Natural killer cell (primary cell): ENCODE results near the gene RBPJ. TPM values are rescaled to one million over a fixed set of nuclear protein-coding genes. Genes with fewer than 3 reads are reported as not detected.

Source experiments
- ATAC-seq, 3 donors: fragments of 150-1000 bp in 2 of 3; fragments of 200-7000 bp in 1 of 3; cut with Tn5 transposase; 1 replicate in 1 of 3; 2 replicates in 2 of 3; pipeline ENCODE4 v1.10.0; 2021; ENCODE audit warnings: mild to moderate bottlenecking in 2 of 3, moderate library complexity in 2 of 3
- DNase-seq, 2 donors: peaks; one replicate each; pipeline versions ENCODE4 v3.0.0 to v3.0.0-alpha.2; 2013 to 2021; ENCODE audit warnings: mixed read lengths in 1 of 2
- H3K27ac ChIP-seq: one replicate; pipeline ENCODE4 v1.5.1; 2013; ENCODE audit warnings: mild to moderate bottlenecking, low read length
- H3K27me3 ChIP-seq: one replicate; pipeline ENCODE4 v1.6.1; 2013; ENCODE audit warnings: low read length; ENCODE audit not compliant: control insufficient read depth, insufficient read depth
- H3K36me3 ChIP-seq: one replicate; pipeline ENCODE4 v1.6.1; 2013; ENCODE audit warnings: low read length; ENCODE audit not compliant: control insufficient read depth, insufficient read depth
- H3K4me1 ChIP-seq: one replicate; pipeline ENCODE4 v1.6.1; 2013; ENCODE audit warnings: low read length; ENCODE audit not compliant: control insufficient read depth, insufficient read depth
- H3K4me3 ChIP-seq: one replicate; pipeline ENCODE4 v1.5.1; 2013; ENCODE audit warnings: low read length
- H3K9me3 ChIP-seq: one replicate; pipeline ENCODE4 v1.6.1; 2013; ENCODE audit warnings: low read length; ENCODE audit not compliant: control insufficient read depth, insufficient read depth
- H3K27ac Mint-ChIP-seq, 2 donors: one replicate each; pipeline ENCODE4 v1.8.0; 2022; ENCODE audit warnings: mild to moderate bottlenecking in 2 of 2, mixed read lengths in 2 of 2, moderate library complexity in 1 of 2
- H3K27me3 Mint-ChIP-seq, 2 donors: one replicate each; pipeline ENCODE4 v1.8.0; 2022; ENCODE audit warnings: low read depth in 2 of 2, mixed read lengths in 2 of 2
- H3K36me3 Mint-ChIP-seq: one replicate; pipeline ENCODE4 v1.8.0; 2022; ENCODE audit warnings: mixed read lengths
- H3K4me1 Mint-ChIP-seq, 2 donors: one replicate each; pipeline ENCODE4 v1.8.0; 2022; ENCODE audit warnings: mixed read lengths in 2 of 2
- H3K4me3 Mint-ChIP-seq: one replicate; pipeline ENCODE4 v1.8.0; 2022; ENCODE audit warnings: mild to moderate bottlenecking, moderate library complexity, mixed read lengths
- H3K9me3 Mint-ChIP-seq, 2 donors: one replicate each; pipeline ENCODE4 v1.8.0; 2022; ENCODE audit warnings: mixed read lengths in 2 of 2
- CTCF ChIP-seq: fragments of 200-600 bp; IDR thresholded peaks from one replicate; pipeline ENCODE4 v1.8.0; 2022; ENCODE audit warnings: antibody characterized with exemption
- WGBS: methylation state at CpG from one replicate; pipeline ENCODE4 v1.1.7; 2013; ENCODE audit warnings: missing lambda C conversion rate; ENCODE audit not compliant: insufficient coverage; 5-methylcytosine and 5-hydroxymethylcytosine counted together
- intact Hi-C: fragments of 100-400 bp; cut with micrococcal nuclease; formaldehyde crosslinking; loops from one replicate; pipeline ENCODE4 v1.14.2; 2022
- total RNA-seq, 4 donors: library from RNA; stranded (reverse); fragments of 120-200 nt in 1 of 4; gene quantifications; one replicate each; pipeline versions ENCODE4 v1.2.3 to v1.2.4, GENCODE V29; 2013 to 2022

RBPJ gene
- total RNA-seq, 3 donors from 2014 or later (not counting 1 experiment from before 2014, with no cell fraction given) = 46.4 to 53.3 (median 48.8) TPM

GRCh38 chr4:26273616-26273980 is 47.2 kb upstream of the RBPJ start:
- no peaks in the 10 kb centered on the region for H3K9me3 Mint-ChIP-seq
- no peak overlapping the region for H3K4me3 ChIP-seq
- DNase-seq (no peak), ATAC-seq (no peak)
- no peak overlapping the region for H3K27ac ChIP-seq
- peaks cover 6% of the 10 kb centered on the region for H3K4me1 ChIP-seq
- no peaks in the 10 kb centered on the region for H3K36me3 ChIP-seq
- intact Hi-C loops = no loop called here
- no peaks in the 10 kb centered on the region for H3K9me3 ChIP-seq
- 28% methylated on average over 7 of the region's 8 CpGs for WGBS
- peaks cover 11 to 27% of the 10 kb centered on the region in 2 donors for H3K27me3 Mint-ChIP-seq
- no peaks in the 10 kb centered on the region for H3K27me3 ChIP-seq
- H3K36me3 Mint-ChIP-seq = no peaks in the 10 kb centered on the region
- TF ChIP-seq CTCF = no peak
- no peak overlapping the region for H3K27ac Mint-ChIP-seq
- no peaks in the 10 kb centered on the region for H3K4me1 Mint-ChIP-seq
- H3K4me3 Mint-ChIP-seq = no peak overlapping the region

GRCh38 chr4:26275281-26275680 is 45.5 kb upstream of the RBPJ start:
- Histone ChIP-seq H3K36me3 (no peaks in the 10 kb centered on the region), H3K27me3 (no peaks in the 10 kb centered on the region), H3K9me3 (no peaks in the 10 kb centered on the region), H3K27ac (no peak overlapping the region), H3K4me1 (peaks cover 6% of the 10 kb centered on the region), H3K4me3 (no peak overlapping the region)
- no peaks in the 10 kb centered on the region for H3K9me3 Mint-ChIP-seq
- no peak for TF ChIP-seq CTCF
- intact Hi-C loops = no loop called here
- no peaks in the 10 kb centered on the region for H3K4me1 Mint-ChIP-seq
- no peak overlapping the region for H3K27ac Mint-ChIP-seq
- H3K4me3 Mint-ChIP-seq = no peak overlapping the region
- 94% methylated on average over 5 of the region's 7 CpGs for WGBS
- no peak for ATAC-seq
- no peaks in the 10 kb centered on the region for H3K36me3 Mint-ChIP-seq
- DNase-seq = no peak
- peaks cover 11 to 27% of the 10 kb centered on the region in 2 donors for H3K27me3 Mint-ChIP-seq

DNA sequence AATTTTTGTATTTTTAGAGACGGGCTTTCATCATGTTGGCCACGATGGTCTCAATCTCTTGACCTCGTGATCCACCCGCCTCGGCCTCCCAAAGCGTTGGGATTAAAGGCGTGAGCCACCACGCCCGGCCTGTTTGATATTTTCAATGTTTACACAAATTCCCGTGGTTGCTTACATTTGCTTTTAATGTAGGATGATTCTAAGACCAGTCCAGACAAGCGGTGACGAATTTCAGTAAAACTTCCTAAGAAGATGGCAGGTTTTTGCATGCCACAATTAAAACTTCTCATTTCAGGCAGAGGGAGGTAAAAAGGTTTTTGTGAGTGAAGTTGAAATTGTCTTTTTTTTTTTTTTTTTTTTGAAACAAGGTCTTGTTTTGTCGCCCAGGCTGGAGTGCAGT is 41.4 kb upstream of the RBPJ start:
- Mint-ChIP-seq H3K36me3 (no peaks in the 10 kb centered on the region), H3K9me3 (no peaks in the 10 kb centered on the region), H3K4me3 (no peak overlapping the region), H3K27ac (no peak overlapping the region), H3K27me3 (peaks cover 0 to 3% of the 10 kb centered on the region in 2 donors), H3K4me1 (no peaks in the 10 kb centered on the region)
- no peak for ATAC-seq
- Histone ChIP-seq H3K27ac (no peak overlapping the region), H3K4me3 (no peak overlapping the region), H3K27me3 (no peaks in the 10 kb centered on the region), H3K36me3 (no peaks in the 10 kb centered on the region), H3K9me3 (no peaks in the 10 kb centered on the region), H3K4me1 (no peaks in the 10 kb centered on the region)
- WGBS = 97% methylated on average over 11 of the region's 13 CpGs
- TF ChIP-seq CTCF = no peak
- no peak for DNase-seq
- intact Hi-C loops = no loop called here

GRCh38 chr4:26281881-26282280 is 38.9 kb upstream of the RBPJ start:
- no peak for TF ChIP-seq CTCF
- H3K27ac ChIP-seq = no peak overlapping the region
- ATAC-seq = no peak

More at GRCh38 chr4:26281881-26282280, 38.9 kb upstream of the RBPJ start:
- Mint-ChIP-seq H3K9me3 (no peaks in the 10 kb centered on the region), H3K27ac (no peak overlapping the region), H3K27me3 (no peaks in the 10 kb centered on the region), H3K4me3 (no peak overlapping the region), H3K4me1 (no peaks in the 10 kb centered on the region), H3K36me3 (no peaks in the 10 kb centered on the region)
- no CpG with 5 or more reads among the region's 1 CpG for WGBS
- Histone ChIP-seq H3K36me3 (no peaks in the 10 kb centered on the region), H3K4me3 (no peak overlapping the region), H3K4me1 (no peaks in the 10 kb centered on the region), H3K27me3 (no peaks in the 10 kb centered on the region), H3K9me3 (no peaks in the 10 kb centered on the region)
- intact Hi-C loops = no loop called here
- no peak for DNase-seq
